GM12872 (cell line): Measurements from ENCODE around the gene PLPP3.

ENCODE experiments used
- CTCF ChIP-seq: IDR thresholded peaks from 3 replicates; pipeline ENCODE4 v1.5.1; 2011; ENCODE audit warnings: low read depth, mild to moderate bottlenecking, low read length, moderate library complexity; ENCODE audit not compliant: insufficient read depth

Gene PLPP3

DNA sequence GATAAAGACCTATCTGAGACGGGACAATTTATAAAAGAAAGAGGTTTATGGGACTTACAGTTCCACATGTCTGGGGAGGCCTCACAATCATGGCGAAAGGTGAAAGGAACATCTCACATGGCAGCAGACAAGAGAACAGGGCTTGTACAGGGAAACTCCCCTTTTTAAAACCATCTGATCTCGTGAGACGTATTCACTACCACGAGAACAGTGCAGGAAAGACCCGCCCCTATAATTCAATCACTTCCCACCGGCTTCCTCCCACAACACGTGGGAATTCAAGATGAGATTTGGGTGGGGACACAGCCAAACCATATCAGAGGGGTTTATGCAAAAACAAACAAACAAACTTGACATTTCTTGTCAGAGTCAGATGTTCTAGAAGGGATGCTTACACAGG is 89.7 kb downstream of the PLPP3 start:
- no peak for TF ChIP-seq CTCF

DNA sequence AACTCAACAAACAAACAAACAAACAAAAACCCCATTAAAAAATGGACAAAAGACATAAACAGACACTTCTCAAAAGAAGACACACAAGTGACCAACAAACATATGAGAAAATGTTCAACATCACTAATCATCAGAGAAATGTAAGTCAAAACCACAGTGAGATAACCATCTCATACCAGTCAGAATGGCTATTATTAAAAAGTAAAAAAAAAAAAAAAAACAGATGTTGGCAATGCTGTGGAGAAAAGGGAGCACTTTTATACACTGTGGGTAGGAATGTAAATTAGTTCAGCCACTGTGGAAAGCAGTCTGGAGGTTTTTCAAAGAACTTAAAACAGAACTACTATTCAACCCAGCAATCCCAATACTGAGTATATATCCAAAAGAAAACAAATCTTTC is 94.7 kb downstream of the PLPP3 start:
- TF ChIP-seq CTCF, result no peak

- TF ChIP-seq CTCF, result no peak
Measured at GRCh38 chr1:56483104-56483503, 96.3 kb downstream of the PLPP3 start.

- no peak for TF ChIP-seq CTCF
Measured at GRCh38 chr1:56482486-56482885, 96.9 kb downstream of the PLPP3 start.

- TF ChIP-seq CTCF, result no peak
Measured at GRCh38 chr1:56481140-56481694, 98.1 kb downstream of the PLPP3 start.

DNA sequence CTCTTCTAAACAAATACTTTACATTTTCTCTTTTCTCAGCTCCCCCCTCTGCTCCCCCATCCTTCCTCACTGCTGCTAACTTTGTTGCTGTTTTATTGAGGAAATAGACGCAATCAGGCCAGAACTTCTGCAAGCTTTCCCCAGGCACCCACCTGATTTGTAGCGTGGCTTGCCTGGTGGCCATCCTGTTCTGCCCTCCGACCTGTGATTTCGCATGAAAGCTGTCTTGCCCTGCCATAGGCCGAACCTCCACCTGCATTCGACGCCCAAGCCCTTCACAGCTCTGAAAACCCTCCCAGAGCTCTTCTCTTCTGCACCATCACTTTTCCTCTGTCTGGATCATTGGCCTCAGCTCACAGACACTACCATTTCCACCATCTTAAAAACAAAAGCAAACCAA is 100.6 kb downstream of the PLPP3 start:
- no peak for TF ChIP-seq CTCF

GRCh38 chr1:56477164-56478111 is 101.9 kb downstream of the PLPP3 start:
- TF ChIP-seq CTCF, result no peak
